ENCODE results near the gene P3R3URF.
"Not testable (repeated sequence)": the region's sequence is repeated elsewhere in the genome, so short reads cannot be mapped to it uniquely, and the experiment has no call there.

The P3R3URF gene

GRCh38 chr1:46176211-46176865 is at the start of gene P3R3URF:
P3R3URF (minus strand) TSS chr1:46176488; CDS start chr1:46176471, 17 bp downstream.
- DNase-seq, result no peak

DNA sequence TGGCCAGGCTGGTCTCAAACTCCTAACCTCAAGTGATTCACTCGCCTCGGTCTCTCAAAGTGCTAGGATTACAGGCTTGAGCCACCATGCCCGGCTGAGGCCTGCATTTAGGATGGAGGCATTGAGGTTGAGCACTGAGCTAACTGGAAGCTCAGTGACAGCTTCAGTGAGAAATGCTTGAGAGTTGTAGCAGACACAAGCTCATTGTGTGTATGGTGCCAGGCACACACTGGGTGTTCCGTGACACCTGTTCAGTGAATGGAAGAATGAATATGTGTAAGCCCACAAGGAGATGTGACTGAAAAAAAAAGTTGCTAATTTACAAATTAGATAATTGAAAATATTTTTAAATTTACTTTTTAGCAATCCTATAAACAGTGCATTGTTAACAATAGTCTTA is 48.7 kb upstream of the P3R3URF start:
- DNase-seq, result no peak

- DNase-seq, result peak; percentile 62
Measured at GRCh38 chr1:46223472-46223943, 47.2 kb upstream of the P3R3URF start.

- DNase-seq, result not testable (repeated sequence)
Measured at GRCh38 chr1:46223055-46223454, 46.8 kb upstream of the P3R3URF start.

DNA sequence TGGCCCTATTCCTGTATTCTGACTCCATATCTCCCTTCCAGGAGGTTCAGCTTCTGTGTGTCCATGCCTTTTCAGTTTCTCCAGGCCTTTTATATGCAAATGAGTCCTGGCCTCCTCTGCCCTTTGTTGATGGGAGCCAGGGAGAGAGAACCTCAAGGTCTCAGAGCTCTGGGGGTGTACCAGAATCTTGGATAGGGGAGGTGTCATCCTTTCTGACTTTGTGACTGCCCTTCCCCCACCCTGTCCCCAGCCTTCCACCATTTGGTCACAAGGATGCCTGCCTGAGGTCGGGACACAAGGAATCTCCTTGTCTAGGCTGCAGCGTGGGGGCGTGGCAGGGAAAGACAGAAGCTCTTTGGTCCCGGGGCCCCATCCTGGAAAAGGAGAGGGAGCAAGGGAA is 45.5 kb upstream of the P3R3URF start:
- DNase-seq, result no peak

DNA sequence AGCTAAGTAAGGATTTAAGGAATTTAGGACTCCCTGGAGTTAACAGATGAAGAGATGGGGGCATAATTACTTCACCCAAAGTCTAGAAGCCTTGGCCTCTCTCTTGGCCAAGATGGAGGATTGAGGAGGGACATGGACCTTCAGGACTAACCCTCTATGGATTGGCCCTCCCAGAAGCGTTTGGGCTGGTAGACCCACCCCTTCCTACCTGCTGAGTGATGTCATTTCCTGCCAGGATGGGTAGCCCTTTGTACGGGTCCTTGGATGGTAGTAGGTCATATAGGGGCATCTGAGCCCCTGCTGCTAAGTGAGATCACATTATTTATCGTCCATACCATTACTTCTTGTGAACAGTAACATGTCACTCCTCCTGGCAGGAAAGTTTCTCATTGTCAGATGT is 44.5 kb upstream of the P3R3URF start:
- DNase-seq, result no peak

GRCh38 chr1:46219551-46220520 is 43.5 kb upstream of the P3R3URF start:
- no peak for DNase-seq

GRCh38 chr1:46218443-46218842 is 42.2 kb upstream of the P3R3URF start:
- no peak for DNase-seq

- no peak for DNase-seq
Measured at GRCh38 chr1:46215504-46215903, 39.2 kb upstream of the P3R3URF start.

DNA sequence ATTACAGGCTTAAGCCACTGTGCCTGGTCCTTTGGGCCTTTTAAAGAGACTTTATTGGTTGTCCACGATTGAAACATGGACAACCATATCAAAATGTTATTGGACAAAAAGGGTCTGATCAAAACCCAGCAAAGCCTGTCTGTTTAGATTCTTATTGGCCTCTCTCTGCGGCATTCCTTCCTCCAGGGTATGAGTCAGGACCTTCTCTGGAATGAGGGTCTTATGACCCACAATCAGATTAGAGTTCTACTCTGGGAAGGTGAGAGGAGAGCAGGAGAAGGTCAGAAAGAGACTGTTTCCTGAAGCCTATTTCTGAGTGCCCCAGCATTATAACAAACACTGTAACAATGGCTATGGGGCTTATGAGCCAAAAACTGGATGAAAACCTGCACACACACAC is 34.8 kb upstream of the P3R3URF start:
- no peak for DNase-seq

- no peak for DNase-seq
Measured at GRCh38 chr1:46210561-46210960, 34.3 kb upstream of the P3R3URF start.

- DNase-seq, result no peak
Measured at GRCh38 chr1:46206399-46206798, 30.1 kb upstream of the P3R3URF start.

DNA sequence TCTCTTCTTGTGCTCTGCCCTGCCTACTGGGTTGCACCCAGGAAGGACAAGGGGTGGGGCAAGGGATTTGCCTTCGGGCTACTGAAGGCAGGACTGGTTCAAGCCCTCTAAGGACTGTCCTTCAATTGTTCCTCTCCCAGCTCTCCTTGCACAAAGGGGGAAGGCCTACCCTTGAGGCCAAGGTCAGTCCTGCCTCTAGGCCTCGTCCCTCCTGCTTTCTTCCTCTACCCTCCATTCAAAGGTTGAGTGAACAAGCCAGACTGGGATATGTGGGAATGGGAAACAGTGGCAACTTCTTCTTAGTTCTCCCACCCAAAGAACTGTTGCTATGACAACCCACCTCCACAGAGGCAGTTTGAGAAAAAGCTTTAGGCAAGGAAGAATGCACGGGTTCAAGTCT is 29.5 kb upstream of the P3R3URF start:
- DNase-seq, result no peak

DNA sequence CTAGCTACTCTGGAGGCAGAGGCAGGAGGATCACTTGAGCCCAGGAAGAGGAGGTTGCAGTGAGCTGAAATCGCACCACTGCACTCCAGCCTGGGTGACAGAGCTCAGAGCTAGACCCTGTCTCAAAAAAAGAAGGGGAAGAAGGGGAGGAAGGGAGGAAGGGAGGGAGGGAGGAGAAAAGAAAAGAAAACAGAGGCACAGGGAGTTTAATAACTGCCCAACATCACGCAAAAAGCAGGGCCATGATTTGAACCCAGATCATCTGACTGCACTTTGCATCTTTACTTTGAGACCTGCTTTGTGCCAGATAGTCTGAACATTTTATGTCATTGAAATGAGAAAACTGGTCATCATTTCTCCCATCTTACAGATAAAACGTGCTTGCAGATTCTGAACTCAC is 28.9 kb upstream of the P3R3URF start:
- no peak for DNase-seq

DNA sequence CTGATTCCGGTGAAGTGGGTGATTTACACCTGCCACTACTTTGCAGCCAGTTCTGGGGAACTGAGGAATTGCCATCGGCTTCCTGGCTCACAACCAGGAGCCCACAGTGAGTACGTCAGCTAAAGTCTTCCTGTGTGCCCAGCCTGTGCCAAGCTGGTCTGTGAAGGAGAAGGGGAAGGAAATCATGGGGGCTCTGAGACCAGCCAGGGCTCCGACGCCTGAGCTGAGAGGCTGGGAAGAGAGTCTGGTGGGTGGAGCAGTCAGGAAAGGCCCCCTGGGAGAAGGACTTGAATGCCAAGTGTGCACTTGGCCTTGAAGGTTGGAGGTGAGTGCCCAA is 28.1 kb upstream of the P3R3URF start:
- DNase-seq, result no peak

DNA sequence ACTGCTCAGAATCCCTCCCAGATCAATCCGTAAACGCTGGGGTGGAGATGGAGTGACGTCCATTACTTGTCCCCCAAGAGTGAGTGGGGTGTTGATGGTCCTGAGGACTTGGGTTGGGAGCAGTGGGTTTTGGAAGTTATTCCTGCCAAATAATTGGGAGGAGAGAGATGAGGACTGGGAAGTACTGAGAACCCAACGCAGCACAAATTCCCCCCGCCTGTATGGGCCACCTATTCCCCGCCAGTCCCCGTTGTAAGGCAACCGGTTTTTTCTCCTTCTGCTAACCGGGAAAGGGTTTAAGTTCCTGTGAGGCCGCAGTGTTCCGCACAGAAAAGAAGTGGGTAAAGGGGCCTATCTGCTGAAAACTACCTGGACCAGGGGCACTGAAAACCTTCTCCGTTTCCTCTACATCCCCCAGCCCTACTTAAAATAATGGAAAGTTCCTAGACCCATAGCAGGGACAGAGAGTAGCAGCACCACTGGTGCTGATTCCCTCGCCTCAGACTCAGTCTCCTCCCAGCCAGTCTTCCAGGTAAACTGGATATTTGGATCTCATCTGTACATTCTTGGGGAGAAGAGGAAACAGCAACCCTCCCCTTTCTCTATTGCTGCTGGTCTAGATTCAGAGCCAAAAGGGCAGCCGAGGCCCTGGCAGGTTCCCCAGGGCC is 27.6 kb upstream of the P3R3URF start:
- DNase-seq, result no peak

DNA sequence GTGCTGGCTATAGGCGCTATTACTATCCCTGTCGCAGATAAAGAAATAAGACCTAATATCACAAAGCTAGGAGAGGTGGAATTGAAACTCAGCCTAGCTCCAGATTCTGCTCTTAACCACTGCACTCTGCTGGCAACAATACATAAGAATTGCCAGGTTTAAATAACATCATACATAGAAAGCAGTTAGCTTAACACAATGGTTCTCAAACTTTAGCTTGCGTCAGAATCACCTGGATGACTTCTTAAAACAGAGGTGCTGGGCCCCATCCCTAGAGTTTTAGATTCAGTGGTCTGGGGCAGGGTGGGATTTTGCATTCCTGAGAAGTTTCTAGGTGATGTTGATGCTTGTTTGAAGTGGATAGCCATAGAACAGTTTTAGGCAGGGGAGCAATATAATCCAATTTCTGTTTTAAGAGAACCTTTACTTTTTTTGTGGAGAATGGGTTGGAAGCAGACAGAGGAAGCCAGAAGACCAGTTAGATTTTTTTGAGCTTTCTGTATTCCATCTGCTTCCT is 23.0 kb upstream of the P3R3URF start:
- DNase-seq, result no peak

DNA sequence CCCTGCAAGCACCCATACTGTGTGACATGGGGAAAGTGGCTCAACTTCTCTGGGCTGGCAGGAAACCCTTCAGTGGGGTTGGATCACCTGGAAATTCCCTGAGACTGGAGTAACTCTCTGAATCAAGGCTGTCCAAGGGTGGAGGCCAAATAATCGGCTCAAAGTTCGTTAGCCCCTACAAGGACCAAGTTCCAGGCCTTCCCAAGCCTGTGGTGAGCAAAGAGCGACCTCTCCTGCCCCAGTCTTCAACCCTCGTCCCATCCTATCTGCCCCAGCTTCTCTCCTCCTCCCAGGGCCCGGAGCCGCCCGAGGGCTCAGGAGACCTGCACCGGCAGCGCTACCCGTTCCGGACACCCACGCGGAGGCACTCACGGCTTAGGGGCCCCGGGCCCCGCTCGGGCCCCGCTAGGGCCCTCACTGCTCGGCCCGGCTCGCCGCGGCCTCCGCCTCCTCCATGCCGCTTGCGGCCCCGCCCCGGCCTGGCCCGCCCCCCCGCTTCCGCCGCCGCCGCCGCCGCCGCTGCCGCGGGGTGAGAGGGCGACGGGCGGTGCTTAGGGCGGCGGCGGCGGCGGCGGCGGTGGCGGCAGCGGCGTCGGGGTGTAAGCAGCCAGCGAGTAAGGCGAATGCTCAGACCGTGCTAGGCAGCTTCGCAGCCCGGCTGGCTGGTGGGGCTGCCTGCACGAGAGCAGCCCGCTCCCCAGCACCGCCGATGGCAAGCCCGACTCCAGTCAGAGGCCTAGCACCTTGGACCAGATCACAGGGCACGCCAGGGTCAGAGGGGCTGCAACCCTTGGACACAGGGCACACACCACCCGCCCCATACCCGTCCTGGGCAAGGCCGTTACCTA is 21.9 kb upstream of the P3R3URF start, which contains the start of gene POMGNT1:
TSS of gene POMGNT1 (minus strand) at position 471 of the 848 bp plus-strand sequence. CDS start 613 bp downstream, outside the sequence.
- DNase-seq, result peak; percentile 72

DNA sequence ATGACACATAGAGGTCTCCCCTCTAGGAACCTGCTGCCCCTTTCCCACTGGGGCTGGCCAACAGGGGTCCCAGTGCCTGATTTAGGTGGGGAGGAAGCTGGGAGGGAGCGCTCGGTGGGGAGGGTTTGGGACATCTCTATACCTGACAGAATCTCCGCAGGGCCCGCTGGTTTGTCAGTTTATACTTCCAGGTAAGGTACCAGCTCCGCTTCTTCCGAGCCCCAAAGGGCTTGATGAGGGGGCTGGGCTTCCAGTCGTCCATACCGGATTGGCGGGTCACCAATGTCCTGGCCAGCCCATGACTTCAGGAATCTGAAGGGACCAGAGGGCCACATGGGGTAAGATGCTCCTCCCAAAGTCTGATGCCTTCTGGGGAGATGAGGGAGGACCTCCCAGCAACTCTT is 21.3 kb upstream of the P3R3URF start:
- DNase-seq, result no peak

DNA sequence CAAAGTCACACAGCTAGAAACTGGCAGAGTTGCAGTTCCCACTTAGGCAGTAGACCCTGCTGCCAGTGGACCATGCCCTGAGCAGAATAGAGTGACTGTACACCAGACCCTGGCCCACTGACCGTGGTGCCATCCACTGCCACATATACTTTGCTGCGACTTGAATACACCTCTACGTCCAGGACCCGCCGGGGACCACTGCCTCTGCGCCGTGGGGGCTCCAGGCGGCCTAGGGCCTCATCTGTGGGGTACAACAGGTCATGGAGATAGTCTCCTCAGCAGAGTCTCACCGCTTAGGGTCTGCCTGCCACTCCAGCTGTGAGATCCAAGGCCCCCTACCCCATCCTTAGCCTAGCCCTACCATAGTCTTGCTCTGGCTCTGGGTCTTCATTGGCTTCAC is 20.3 kb upstream of the P3R3URF start:
- no peak for DNase-seq

GRCh38 chr1:46194641-46195193 is 18.4 kb upstream of the P3R3URF start:
- no peak for DNase-seq
